Endothelial cell of umbilical vein (primary cell): ENCODE data around the gene MOCS1. TPM values are rescaled to one million over a fixed set of nuclear protein-coding genes. Genes with fewer than 3 reads are reported as not detected.

Experiments used
- BruUV-seq: library from RNA; stranded (reverse); fragments of 400-500 nt; replicated peaks from 2 replicates; lab custom pipeline; 2021; lab: Mats Ljungman, UMichigan
- CTCF ChIA-PET: fragments of 300-600, 350-600 bp; sonication (Branson Sonifier 250); formaldehyde crosslinking; loops from one replicate; lab custom pipeline; 2021; ENCODE audit warnings: antibody characterized with exemption, inconsistent platforms; lab: Charles Lee
- POLR2A ChIA-PET: fragments of 300-600, 350-600 bp; sonication (Branson Sonifier 250); formaldehyde crosslinking; loops from one replicate; lab custom pipeline; 2021; ENCODE audit warnings: antibody characterized with exemption, inconsistent platforms; lab: Charles Lee
- DNase-seq: peaks from one replicate; pipeline ENCODE4 v3.0.0-alpha.2; 2011; ENCODE audit warnings: low read depth, low spot score
- FAIRE-seq: peaks from 2 replicates; lab custom pipeline; 2011; peaks lifted over from hg19 to GRCh38; lab: Jason Lieb, UNC
- H2AFZ ChIP-seq: 2 replicates; pipeline ENCODE4 v1.6.0; 2012; ENCODE audit warnings: low read depth, low read length, control low read depth, inconsistent platforms
- H3K27ac ChIP-seq: 2 replicates; pipeline ENCODE4 v1.5.1; 2011; ENCODE audit warnings: low read depth, mild to moderate bottlenecking, control low read depth, low read length, moderate library complexity; ENCODE audit not compliant: insufficient read depth
- H3K27me3 ChIP-seq, 2 experiments: 2 replicates each; pipeline versions ENCODE4 v1.6.0 to v1.6.1; 2011; ENCODE audit warnings: low read length in 2 of 2, mixed read lengths in 1 of 2; ENCODE audit not compliant: control insufficient read depth in 2 of 2, insufficient read depth in 2 of 2
- H3K36me3 ChIP-seq, 2 experiments: 2 replicates in 1 of 2; 3 replicates in 1 of 2; pipeline ENCODE4 v1.5.1; 2011; ENCODE audit warnings: low read length in 2 of 2, mild to moderate bottlenecking in 1 of 2, moderate library complexity in 1 of 2; ENCODE audit not compliant: control insufficient read depth in 2 of 2, insufficient read depth in 2 of 2; ENCODE audit errors: extremely low read depth in 1 of 2
- H3K4me1 ChIP-seq: 3 replicates; pipeline ENCODE4 v1.5.1; 2011; ENCODE audit warnings: mild to moderate bottlenecking, low read length; ENCODE audit not compliant: control insufficient read depth, insufficient read depth; ENCODE audit errors: extremely low read depth
- H3K4me2 ChIP-seq: 2 replicates; pipeline ENCODE4 v1.6.1; 2011; ENCODE audit warnings: low read length, control low read depth, mixed read lengths; ENCODE audit not compliant: insufficient read depth
- H3K4me3 ChIP-seq, 3 experiments: fragments of 200-600 bp in 1 of 3; sonication (generic), shearing (Covaris generic) in 1 of 3; replicated peaks in 1 of 3; 2 replicates each; pipeline ENCODE4 v1.5.1; 2011 to 2016; ENCODE audit warnings: control low read depth in 3 of 3, low read length in 3 of 3, mild to moderate bottlenecking in 2 of 3, inconsistent platforms in 1 of 3, low read depth in 1 of 3, moderate library complexity in 1 of 3; ENCODE audit not compliant: insufficient read depth in 1 of 3
- H3K79me2 ChIP-seq: 2 replicates; pipeline ENCODE4 v1.6.0; 2012; ENCODE audit warnings: low read length, inconsistent platforms; ENCODE audit not compliant: control insufficient read depth, insufficient read depth
- H3K9ac ChIP-seq: replicated peaks from 2 replicates; pipeline ENCODE3; 2011; ENCODE audit warnings: low read length, control low read depth; ENCODE audit not compliant: insufficient read depth; ENCODE audit errors: extremely low read depth
- H3K9me1 ChIP-seq: replicated peaks from 3 replicates; pipeline ENCODE4 v1.6.0; 2011; ENCODE audit warnings: mild to moderate bottlenecking, low read length; ENCODE audit not compliant: control insufficient read depth, insufficient read depth; ENCODE audit errors: extremely low read depth
- H3K9me3 ChIP-seq: replicated peaks from 2 replicates; pipeline ENCODE4 v1.5.1; 2012; ENCODE audit warnings: low read length, inconsistent platforms; ENCODE audit not compliant: control insufficient read depth, insufficient read depth
- H4K20me1 ChIP-seq: replicated peaks from 2 replicates; pipeline ENCODE3; 2011; ENCODE audit warnings: mild to moderate bottlenecking, low read length; ENCODE audit not compliant: control insufficient read depth, insufficient read depth; ENCODE audit errors: extremely low read depth
- CTCF ChIP-seq, 2 donors: IDR thresholded peaks; 1 replicate in 1 of 2; 2 replicates in 1 of 2; pipeline ENCODE4 v1.5.1; 2011; ENCODE audit warnings: low read length in 2 of 2, mild to moderate bottlenecking in 2 of 2, moderate library complexity in 2 of 2, control low read depth in 1 of 2, inconsistent platforms in 1 of 2, low read depth in 1 of 2; ENCODE audit not compliant: insufficient read depth in 1 of 2; ENCODE audit errors: extremely low read depth in 1 of 2
- EZH2 ChIP-seq: IDR thresholded peaks from 2 replicates; pipeline ENCODE4 v1.6.1; 2012; ENCODE audit warnings: borderline replicate concordance, low read depth, mild to moderate bottlenecking, moderate library complexity, low read length, inconsistent platforms; ENCODE audit not compliant: severe bottlenecking
- FOS ChIP-seq: IDR thresholded peaks from 2 replicates; pipeline ENCODE4 v1.6.1; 2011; ENCODE audit warnings: mild to moderate bottlenecking, low read length, moderate library complexity, borderline replicate concordance; ENCODE audit not compliant: insufficient read depth
- GATA2 ChIP-seq: IDR thresholded peaks from 2 replicates; pipeline ENCODE4 v1.7.0; 2011; ENCODE audit warnings: low read depth, mild to moderate bottlenecking, moderate library complexity, mixed read lengths, low read length; ENCODE audit not compliant: insufficient read length, insufficient read depth
- JUN ChIP-seq: IDR thresholded peaks from 2 replicates; pipeline ENCODE4 v1.6.1; 2011; ENCODE audit warnings: borderline replicate concordance, low read depth; ENCODE audit not compliant: insufficient read length, insufficient read depth
- MYC ChIP-seq: IDR thresholded peaks from one replicate; pipeline ENCODE4 v1.6.1; 2011; ENCODE audit warnings: mild to moderate bottlenecking, low read depth, low read length
- POLR2A ChIP-seq: IDR thresholded peaks from 2 replicates; pipeline ENCODE4 v1.6.1; 2012; ENCODE audit warnings: low read depth, mild to moderate bottlenecking, control low read depth, low read length
- POLR2AphosphoS5 ChIP-seq: IDR thresholded peaks from 2 replicates; pipeline ENCODE4 v1.6.1; 2012; ENCODE audit warnings: low read depth, mild to moderate bottlenecking, control low read depth, low read length, moderate library complexity; ENCODE audit not compliant: insufficient read depth
- dilution Hi-C: fragments of 300-500 bp; cut with MboI; formaldehyde crosslinking; loops from one replicate; pipeline ENCODE4 v1.15.0; 2019; ENCODE audit warnings: low sequenced_read_pairs; ENCODE audit not compliant: extremely low pct_ligation_motif_present
- intact Hi-C: fragments of 100-400 bp; cut with micrococcal nuclease; formaldehyde crosslinking; loops from one replicate; pipeline ENCODE4 v1.10.0; 2022
- polyA plus RNA-seq, 4 experiments: library from polyadenylated mRNA; depleted of rRNA in 3 of 4; stranded (reverse) in 3 of 4; unstranded in 1 of 4; fragments of >200 nt; gene quantifications; 2 replicates each; pipeline versions ENCODE4 v1.2.1 to v1.2.3, GENCODE V29; 2011 to 2012; ENCODE audit warnings: missing spikeins in 1 of 4
- total RNA-seq: library from RNA; stranded (reverse); gene quantifications from 2 replicates; pipeline ENCODE4 v1.2.3, GENCODE V29; 2021
- TF ChIP-seq, protein P1 (sequence below): IDR thresholded peaks from 2 replicates; pipeline ENCODE4 v1.6.1; 2011; ENCODE audit not compliant: insufficient read depth, insufficient read length

MOCS1 gene
- total and polyA plus RNA-seq, 2 donors (not counting 3 experiments of a cell fraction or from before 2014, with no cell fraction given), result 8.3 to 12.8 TPM

- intact Hi-C loops (no loop called here), dilution Hi-C loops (no loop called here)
- H3K9ac ChIP-seq, result no peak overlapping the region
- H3K9me3 ChIP-seq, result no peaks in the 10 kb centered on the region
- POLR2A ChIA-PET, result no interaction called here
- TF ChIP-seq GATA2 (no peak), EZH2 (no peak), MYC (no peak), CTCF (IDR thresholded peaks at IDR 0.05; ENCODE audit: extremely low read depth in 1 of 2, insufficient read depth in 1 of 2, low read depth in 1 of 2, low read length in 2 of 2) (no peak), FOS (no peak), POLR2AphosphoS5 (no peak), POLR2A (no peak), JUN (no peak)
- TF ChIP-seq, protein P1, sequence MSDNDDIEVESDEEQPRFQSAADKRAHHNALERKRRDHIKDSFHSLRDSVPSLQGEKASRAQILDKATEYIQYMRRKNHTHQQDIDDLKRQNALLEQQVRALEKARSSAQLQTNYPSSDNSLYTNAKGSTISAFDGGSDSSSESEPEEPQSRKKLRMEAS, result no peak
- CTCF ChIA-PET, result no interaction called here
- peaks cover 0 to 4% of the 10 kb centered on the region in 2 experiments for H3K27me3 ChIP-seq
- H3K79me2 ChIP-seq, result no peaks in the 10 kb centered on the region
- no peaks in the 10 kb centered on the region for H3K4me1 ChIP-seq
- no peak overlapping the region for H3K27ac ChIP-seq
- no peak overlapping the region for H3K4me3 ChIP-seq
- H2AFZ ChIP-seq, result no peak overlapping the region
- no TSS peak for BruUV-seq
- no peak for FAIRE-seq
- no peaks in the 10 kb centered on the region for H3K9me1 ChIP-seq
- no peaks in the 10 kb centered on the region for H3K36me3 ChIP-seq
- no peak overlapping the region for H3K4me2 ChIP-seq
- no peaks in the 10 kb centered on the region for H4K20me1 ChIP-seq
- no peak for DNase-seq
Measured at GRCh38 chr6:39964094-39964493, 29.8 kb upstream of the MOCS1 start.
